ENCODE results near the gene PPP1R15A. TPM values are rescaled to one million over a fixed set of nuclear protein-coding genes. Genes with fewer than 3 reads are reported as not detected.
"Not testable (repeated sequence)": the region's sequence is repeated elsewhere in the genome, so short reads cannot be mapped to it uniquely, and the experiment has no call there.

PPP1R15A gene
- 10 to 100 TPM; 34.7 to 48.1 (median 35.8) TPM for polyA plus RNA-seq (ENCODE audit: insufficient read length in 3 of 3)

DNA sequence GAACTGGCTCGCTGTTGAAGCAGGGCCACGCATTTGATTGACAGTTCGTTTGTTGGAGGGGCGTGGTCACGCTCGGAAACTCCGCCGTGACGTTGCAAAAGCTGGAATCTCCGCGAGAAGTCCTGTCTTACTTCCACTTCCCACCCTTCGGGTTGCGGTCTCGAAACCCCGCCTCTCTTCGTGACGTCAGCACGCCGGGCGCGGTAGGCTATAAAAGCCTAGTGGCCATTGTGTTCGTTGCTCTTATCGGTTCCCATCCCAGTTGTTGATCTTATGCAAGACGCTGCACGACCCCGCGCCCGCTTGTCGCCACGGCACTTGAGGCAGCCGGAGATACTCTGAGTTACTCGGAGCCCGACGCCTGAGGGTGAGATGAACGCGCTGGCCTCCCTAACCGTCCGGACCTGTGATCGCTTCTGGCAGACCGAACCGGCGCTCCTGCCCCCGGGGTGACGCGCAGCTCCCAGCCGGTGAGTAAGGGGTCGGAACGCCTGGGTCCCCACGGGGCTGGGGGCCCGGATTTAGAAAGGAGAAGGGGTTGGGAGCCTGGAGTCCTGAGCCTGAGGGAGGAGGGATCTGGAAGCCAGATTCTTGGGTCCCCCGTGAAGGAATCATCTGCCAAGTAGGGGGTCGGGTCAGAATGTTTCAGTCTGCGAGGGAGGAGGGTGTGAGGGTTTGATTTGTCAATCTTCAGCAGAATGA is at the start of gene PPP1R15A:
Gene PPP1R15A, plus strand, starts transcription at position 240 of the 702 bp plus-strand sequence. CDS start 813 bp downstream, outside the sequence.
- DNase-seq (ENCODE audit: low read depth in 3 of 3, low spot score in 2 of 3): peak; percentile 97 to 98 (median 98)

DNA sequence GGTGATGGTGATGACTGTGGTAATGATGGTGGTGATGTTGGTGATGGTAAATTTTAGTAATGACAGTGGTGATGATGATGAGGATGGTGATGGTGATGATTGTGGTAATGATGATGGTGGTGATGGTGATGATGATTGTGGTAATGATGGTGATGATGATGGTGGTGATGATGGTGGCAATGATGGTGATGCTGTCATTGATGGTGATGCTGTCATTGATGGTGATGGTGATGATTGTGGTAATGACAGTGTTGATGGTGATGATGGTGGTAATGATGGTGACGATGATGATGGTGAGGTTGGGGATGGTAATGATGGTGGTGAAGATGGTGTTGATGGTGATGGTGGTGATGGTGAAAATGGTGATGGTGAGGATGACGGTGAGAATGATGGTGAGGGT is 49.7 kb upstream of the PPP1R15A start:
- DNase-seq (ENCODE audit: low read depth in 3 of 3, low spot score in 2 of 3): no peak

DNA sequence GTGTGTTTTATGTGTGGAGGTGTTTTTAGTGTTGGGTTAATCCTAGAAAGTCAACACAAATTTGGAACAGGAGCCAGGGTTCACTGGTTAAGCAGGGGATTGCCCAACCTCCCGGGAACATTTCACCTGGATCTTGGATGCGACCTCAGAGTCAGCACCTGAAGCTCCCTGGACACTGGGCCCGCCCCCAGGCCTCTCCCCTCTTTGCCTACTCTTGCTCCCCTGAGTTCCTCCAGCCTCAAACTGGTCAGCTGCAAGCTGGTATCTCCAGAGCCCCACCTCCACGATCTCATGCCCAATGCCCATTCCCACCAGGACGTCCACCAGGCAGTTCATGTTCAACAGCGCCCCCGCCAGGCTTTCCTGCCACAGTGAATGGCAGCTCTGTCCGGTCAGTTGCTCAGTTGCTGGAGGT is 45.6 kb upstream of the PPP1R15A start:
- DNase-seq (ENCODE audit: low read depth in 3 of 3, low spot score in 2 of 3): no peak

DNA sequence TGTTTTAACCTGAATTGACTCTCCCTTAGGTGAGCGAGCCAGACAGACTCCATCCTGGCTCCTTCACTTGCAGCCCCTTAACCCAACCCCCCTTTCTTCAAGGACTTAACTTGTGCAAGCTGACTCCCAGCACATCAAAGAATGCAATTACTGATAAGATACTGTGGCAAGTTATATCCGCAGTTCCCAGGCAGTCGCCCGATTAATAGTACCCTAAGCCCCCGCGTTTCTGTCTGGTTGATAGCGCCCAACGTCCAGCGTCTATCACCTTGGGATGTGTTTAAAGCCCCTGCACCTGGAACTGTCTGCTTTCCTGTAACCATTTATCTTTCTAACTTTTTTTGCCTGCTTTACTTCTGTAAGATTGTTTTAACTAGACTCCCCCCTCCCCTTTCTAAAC is 42.1 kb upstream of the PPP1R15A start:
- no peak for DNase-seq (ENCODE audit: low read depth in 3 of 3, low spot score in 2 of 3)

DNA sequence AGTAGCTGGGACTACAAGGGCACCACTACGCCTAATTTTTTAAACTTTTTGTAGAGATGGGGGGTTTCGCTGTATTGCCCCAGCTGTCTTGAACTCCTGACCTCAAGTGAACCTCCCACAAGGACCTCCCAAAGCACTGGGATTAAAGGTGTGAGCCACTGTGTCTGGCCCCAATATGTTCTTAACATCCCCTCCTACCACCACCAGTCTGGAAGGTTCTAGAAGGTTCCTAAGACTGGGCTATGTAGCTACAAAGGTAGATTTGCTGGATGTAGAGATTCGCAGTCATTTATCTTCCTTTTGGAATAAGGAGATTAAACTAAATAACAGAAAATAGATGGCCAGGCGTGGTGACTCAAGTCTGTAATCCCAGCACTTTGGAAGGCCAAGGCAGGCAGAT is 41.3 kb upstream of the PPP1R15A start:
- no peak for DNase-seq (ENCODE audit: low read depth in 3 of 3, low spot score in 2 of 3)

DNA sequence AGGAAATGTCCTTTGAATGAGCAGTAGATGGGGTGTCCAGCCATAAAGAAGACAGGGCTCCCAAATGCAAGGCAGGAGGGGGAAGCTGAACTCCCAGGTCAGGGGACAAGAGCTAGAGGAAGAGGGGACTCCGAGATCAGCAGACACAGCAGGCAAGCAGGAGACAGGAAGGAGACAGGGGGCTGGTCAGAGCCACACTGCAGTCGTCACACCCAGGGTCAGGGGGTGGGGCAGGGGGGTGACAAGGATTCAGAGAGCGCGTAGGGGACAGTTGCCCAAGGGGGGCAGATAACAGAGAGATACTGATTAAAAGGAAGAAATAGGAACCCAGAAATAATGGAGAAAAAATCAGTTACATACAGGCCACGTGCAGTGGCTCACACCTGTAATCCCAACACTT is 39.2 kb upstream of the PPP1R15A start:
- no peak for DNase-seq (ENCODE audit: low read depth in 3 of 3, low spot score in 2 of 3)

DNA sequence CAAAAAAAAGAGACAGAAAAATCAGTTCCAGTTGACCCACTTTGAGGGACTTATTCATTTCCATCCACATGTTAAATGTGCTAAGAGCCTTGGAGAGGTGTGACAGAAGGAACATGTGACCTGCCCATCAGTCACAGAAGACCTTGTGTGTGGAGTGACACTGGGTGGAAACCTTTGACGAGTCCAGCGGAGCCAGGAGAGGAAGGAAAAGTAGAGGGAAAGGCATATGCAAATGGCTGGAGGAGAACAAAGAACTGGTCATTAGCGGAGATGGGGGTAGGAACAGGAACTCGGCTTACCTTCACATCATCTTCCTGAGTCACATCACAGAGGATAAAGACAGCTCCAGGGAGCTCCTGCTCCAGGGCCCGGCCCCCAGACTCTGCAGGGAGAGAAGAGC is 38.2 kb upstream of the PPP1R15A start:
- DNase-seq (ENCODE audit: low read depth in 3 of 3, low spot score in 2 of 3): no peak

DNA sequence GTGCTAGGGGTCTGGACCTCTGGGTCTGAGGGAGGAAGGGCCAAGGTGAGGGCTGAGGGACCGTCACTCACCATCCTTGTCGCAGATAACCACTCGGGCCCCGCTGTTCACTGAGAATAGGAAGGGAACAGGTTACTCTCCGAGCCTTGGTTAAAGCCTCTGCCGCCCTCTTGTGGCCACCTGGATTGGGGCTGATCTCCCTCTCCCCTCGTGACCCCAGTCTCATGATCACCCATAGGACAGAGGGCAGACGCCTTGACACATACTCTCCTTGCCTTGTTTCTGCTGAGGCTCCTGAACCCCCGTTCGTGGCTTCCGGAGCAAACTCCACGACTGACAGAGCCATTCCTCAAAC is 36.5 kb upstream of the PPP1R15A start:
- DNase-seq (ENCODE audit: low read depth in 3 of 3, low spot score in 2 of 3): peak; percentile 77 to 84 (median 78)

DNA sequence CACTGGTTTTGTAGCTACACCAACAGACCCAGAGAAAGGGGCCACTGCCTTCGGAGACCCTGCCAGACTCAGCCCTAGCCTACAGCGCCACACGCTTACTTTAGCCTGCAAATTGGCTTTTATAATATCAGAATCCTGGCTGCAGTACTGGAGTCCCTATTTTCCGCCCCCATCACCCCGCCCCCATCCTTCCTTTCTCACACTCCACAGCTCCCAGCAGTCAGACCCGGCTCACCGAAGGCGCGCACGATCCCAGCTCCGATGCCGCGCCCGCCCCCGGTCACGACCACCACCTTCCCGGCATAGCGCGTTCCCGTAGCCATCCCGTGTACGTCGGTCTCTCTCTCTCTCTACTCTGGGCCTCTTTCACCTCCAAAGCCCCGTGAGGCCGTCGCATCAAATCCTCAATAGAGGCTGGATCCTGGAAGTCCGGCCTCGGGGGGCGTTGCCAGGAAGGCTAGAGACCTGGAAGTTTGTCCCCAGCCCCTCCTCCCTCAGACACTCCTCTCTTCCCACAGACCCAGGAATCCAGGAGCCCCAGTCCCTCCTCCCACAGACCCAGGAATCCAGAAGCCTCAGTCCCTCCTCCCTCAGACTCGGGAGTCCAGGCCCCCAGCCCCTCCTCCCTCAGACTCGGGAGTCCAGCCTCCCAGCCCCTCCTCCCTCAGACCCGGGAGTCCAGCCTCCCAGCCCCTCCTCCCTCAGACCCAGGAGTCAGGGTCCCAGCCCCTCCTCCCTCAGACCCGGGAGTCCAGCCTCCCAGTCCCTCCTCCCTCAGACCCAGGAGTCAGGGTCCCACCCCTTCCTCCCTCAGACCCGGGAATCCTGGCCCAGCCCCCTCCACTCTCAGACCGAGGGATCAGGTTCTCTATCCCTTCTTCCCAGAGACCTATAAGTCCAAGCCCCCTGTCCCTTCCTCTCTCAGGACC is 35.9 kb upstream of the PPP1R15A start, which contains the start of gene HSD17B14:
Gene HSD17B14, minus strand, starts transcription at position 403 of the 929 bp plus-strand sequence. Its CDS starts 80 bp downstream, at position 323.
- peak in 1 of 3 donors; percentile 29 for DNase-seq (ENCODE audit: low read depth in 3 of 3, low spot score in 2 of 3)

DNA sequence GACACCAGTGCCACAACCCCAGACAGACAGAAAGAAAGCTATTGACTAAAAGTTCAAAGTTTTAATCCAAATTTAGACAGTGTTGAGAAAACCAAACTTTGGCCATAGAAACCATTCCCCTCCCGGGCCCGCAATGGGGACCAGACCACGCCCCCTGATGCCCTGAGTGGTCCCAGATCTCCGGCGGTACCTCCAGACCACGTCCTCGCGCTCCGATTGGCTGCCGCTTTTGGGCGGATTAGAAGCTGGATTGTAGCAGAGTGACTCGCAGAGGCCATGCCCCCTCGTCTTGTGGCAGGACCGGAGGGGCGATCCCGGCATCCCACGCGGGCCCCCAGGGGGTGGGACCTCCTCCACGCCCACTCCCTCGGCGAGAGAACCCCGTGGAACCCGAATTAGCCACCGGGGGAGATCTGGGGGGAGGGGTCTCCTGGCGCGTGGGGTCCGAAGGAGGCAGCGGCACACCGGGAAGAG is 35.1 kb upstream of the PPP1R15A start:
- DNase-seq (ENCODE audit: low read depth in 3 of 3, low spot score in 2 of 3): peak; percentile 47 to 64 (median 63)

DNA sequence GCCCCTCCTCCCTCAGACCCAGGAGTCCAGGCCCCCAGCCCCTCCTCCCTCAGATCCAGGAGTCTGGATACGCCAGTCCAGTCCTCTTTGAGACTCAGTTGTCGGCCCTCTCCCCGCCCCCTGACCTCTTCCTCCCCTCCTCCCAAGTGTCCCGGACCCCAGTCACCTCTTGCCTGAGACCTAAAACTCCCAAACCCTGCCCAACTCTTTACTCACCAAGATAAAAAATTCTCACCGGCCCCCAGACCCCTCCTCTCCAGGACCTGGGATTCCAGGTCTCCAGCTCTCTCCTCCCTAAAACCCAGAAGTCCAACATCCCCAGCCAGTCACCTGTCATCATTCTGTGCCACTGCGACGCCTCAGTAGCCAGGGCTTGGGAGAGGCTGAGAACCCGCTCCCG is 34.5 kb upstream of the PPP1R15A start:
- DNase-seq (ENCODE audit: low read depth in 3 of 3, low spot score in 2 of 3): no peak

DNA sequence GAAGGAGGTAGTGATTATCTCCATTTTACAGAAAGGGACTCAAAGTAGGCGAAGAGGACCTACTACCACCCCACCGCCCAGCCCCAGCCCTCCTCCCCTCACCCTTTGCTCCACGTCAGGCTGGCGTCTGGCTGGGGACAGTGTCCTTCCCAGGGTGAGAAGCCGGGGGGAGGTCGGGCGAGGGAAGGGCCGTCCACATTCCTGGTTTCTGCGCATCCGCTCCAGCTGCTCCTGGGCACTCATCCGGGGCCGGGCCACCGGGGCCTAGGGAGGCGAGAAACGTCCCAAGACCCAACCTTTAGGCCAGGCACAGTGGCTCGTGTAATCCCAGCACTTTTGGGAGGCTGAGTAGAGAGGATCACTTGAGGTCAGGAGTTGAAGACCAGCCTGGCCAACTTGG is 31.2 kb upstream of the PPP1R15A start:
- DNase-seq (ENCODE audit: low read depth in 3 of 3, low spot score in 2 of 3): no peak

DNA sequence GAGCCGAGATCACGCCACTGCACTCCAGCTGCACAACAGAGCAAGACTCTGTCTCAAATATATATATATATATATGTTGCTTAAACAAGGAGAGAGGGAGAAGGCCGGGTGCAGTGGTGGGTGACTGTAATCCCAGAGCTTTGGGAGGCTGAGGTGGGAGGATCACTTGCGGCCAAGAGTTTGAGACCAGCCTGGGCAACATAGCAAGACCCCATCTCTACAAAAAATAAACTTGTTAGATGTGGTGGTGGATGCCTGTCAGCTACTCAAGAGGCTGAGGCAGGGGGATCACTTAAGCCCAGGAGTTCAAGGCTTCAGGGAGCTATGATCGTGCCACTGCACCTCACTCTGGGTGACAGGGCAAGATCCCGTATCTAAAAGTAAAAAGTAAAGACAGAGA is 30.6 kb upstream of the PPP1R15A start:
- DNase-seq (ENCODE audit: low read depth in 3 of 3, low spot score in 2 of 3): no peak

DNA sequence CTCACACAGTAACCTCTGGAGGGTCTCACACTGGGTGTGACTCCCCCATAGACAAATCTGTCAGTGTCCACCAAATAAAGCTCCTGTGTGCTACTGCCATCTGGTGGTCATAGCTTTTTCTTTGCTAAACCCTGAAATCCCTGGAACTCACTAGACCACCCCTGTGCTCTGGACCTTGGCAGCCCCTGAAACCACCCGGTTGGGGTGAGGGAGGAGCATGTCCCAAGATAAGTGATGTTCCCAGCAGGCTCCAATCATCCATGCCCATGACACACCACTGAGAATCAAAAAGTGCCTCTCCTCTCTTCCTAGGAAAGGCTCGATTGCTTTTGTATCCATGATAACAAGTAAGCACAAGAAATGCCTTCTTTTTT is 29.4 kb upstream of the PPP1R15A start:
- peak in 2 of 3 donors; percentile 61 for DNase-seq (ENCODE audit: low read depth in 3 of 3, low spot score in 2 of 3)

DNA sequence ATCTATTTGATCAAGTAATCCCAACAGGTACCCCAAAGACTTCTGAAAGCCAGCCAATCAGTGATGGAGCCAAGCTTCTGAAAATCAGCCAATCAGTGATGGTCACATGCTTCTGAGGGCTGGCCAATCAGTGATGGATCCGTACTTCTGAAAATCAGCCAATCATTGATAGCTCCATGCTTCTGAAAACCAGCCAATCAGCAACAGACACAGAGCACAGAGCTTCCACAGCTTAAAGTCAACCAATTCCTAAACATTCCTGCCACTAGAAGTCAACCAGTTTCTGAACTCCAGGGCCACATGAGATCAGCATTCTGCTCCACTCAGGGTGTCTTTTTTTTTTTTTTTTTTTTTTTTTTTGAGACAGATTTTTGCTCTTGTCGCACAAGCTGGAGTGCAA is 27.7 kb upstream of the PPP1R15A start:
- DNase-seq (ENCODE audit: low read depth in 3 of 3, low spot score in 2 of 3): no peak

DNA sequence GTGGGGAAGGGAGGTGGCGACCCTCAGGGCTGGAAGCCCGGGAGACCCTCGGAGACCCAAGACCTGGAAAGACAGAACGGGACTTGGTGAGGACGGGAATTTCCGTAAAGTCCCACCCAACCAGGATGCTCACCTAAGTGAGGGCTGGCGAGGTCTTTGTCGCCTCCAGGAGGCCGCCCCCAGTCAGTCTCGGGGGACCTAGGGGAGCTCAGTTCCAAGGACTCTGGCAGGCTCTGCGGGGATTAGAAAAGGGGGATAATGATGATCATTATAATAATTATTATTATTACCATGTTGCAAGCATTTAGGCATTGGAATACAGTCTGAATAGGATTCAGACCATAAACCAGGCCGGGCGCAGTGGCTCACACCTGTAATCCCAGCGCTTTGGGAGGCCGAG is 26.8 kb upstream of the PPP1R15A start:
- no peak for DNase-seq (ENCODE audit: low read depth in 3 of 3, low spot score in 2 of 3)

DNA sequence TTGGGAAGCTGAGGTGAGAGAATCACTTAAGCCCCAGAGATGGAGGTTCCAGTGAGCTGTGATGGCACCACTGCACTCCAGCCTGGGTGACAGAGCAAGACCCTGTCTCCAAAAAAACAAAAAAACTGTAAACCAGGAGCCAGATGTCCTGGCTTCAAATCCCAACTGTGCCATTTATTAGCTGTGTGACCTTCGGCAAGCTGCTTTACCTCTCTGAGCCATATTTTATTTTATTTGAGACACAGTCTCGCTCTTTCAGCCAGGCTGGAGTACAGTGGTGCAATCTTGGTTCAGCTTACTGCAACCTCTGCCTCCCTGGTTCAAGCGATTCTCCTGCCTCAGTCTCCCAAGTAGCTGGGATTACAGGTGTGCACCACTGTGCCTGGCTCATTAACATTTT is 25.6 kb upstream of the PPP1R15A start:
- DNase-seq (ENCODE audit: low read depth in 3 of 3, low spot score in 2 of 3): not testable (repeated sequence)

DNA sequence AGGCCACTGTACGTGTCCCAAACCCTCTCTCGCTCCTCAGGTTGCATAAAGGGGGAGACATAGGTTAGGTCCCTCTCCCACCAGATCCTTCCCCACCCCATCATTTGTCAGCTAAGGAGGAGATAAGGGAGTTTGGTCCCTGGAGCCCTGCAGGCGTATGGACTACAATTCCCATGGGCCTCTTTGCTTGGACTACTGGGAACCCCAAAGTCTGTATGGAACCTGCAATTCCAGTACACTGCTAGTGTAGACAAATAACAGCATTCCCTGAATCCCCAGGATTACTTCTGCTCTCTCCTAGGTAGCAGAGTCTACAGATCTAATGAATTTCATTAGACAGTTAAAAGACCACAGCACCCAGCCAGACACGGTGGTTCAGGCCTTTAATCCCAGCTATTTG is 19.9 kb upstream of the PPP1R15A start:
- no peak for DNase-seq (ENCODE audit: low read depth in 3 of 3, low spot score in 2 of 3)

DNA sequence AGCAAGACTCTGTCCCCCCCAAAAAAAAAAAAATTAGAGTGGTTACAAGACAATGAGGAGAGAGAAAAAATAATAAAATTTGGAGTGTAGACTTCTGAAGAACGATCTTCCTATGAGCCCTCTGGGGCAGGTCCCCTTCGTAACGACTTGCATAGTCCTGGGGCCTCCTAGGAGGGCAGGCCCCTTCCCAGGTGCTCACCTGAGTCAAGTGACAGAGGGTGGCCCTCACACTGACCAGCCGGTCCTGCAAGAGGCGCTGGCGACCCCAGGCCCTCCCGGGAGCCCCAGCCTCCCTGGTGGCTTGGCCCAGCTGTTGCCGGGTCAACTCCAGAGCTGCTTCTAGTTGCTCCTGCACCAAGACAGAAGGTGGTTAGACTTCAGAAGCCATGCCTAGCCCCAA is 18.7 kb upstream of the PPP1R15A start:
- no peak for DNase-seq (ENCODE audit: low read depth in 3 of 3, low spot score in 2 of 3)

DNA sequence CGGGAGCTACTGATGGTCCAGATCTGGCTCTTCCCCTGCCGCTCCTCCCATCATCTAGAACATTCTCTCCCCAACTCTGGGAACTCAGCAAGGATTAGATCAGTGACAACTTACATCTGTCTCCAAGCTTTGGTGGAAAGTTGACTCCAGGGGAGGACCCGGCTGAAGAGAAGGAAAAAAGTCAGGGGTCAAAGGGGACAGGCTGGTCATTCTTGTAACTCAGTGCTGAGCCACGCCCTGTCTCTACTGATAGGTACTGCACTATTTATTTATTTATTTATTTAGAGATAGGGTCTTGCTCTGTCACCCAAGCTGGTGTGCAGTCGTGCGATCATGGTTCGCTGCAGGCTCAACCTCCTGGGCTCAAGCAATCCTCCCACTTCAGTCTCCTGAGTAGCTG is 18.1 kb upstream of the PPP1R15A start:
- DNase-seq (ENCODE audit: low read depth in 3 of 3, low spot score in 2 of 3): no peak

DNA sequence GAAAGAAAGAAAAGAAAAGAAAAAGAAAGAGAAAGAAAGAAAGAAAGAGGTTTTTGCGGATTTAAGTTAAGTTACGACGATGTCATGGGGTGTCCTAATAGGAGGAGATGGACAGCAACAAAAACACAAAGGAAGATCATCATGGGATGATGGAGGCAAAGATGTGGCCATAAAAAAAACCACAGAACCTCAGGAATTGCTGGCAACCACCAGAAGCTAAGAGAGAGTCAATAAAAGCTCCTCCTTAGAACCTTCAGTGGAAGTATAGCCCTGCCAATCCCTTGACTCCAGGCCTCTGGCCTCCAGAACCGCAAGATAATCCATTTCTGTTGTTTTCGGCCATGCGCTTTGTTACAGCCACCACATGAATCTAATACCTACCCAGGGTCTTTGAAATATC is 15.3 kb upstream of the PPP1R15A start:
- no peak for DNase-seq (ENCODE audit: low read depth in 3 of 3, low spot score in 2 of 3)
